COR-L47 (cell line): ENCODE data around the gene ATP2A2.
"Not testable (repeated sequence)": the region's sequence is repeated elsewhere in the genome, so short reads cannot be mapped to it uniquely, and the experiment has no call there.

Source experiments
- DNase-seq: peaks from one replicate; lab custom pipeline; 2025; lab: John Stamatoyannopoulos, UW

ATP2A2 gene

DNA sequence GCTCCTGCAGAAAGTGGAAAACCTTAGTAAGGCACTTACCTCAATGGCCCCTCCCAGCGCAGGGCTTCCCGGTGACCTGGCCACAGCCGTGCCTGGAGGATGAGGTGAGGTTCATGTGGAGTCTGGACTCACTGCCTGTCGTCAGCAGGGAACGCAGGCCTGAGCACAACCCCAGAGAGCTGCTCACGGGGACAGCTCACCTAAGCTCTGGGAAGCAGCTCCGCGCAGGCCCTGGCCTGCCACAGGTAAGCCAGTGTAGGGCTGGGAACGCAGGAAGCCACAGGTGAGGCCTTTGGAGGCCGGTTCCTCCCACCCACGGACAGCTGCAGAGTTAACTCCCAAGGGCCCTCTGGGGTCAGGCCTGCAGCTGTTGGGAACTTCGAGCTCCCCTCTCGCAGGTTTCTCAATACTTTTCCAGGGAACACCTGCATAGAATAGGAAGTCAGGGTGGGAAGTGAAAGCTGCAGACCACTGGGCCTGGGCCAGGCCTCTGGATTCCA lies 89.7 kb downstream of the ATP2A2 start:
- no peak for DNase-seq

GRCh38 chr12:110371408-110372055 lies 90.5 kb downstream of the ATP2A2 start:
- no peak for DNase-seq

- DNase-seq = no peak
Observed at GRCh38 chr12:110372056-110372425, 91.0 kb downstream of the ATP2A2 start.

DNA sequence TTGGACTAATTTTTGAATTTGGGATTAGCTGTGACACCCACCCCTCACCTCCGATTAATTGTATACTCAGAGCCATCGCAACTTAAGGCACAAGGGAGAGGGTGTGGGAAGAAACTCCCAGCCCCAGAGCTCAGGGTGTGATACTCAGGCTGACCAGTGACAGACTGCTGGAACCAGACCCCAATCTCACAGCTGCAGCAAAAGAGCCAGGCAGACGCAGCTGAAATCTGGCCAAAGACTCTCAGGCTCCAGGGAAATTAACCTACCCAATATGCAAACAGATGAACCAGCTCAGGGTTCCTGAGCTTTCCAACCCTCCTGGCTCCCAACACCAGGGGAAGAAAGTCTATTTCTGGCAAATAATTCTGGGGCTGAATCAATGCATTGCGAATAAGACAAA lies 92.0 kb downstream of the ATP2A2 start:
- DNase-seq = no peak

DNA sequence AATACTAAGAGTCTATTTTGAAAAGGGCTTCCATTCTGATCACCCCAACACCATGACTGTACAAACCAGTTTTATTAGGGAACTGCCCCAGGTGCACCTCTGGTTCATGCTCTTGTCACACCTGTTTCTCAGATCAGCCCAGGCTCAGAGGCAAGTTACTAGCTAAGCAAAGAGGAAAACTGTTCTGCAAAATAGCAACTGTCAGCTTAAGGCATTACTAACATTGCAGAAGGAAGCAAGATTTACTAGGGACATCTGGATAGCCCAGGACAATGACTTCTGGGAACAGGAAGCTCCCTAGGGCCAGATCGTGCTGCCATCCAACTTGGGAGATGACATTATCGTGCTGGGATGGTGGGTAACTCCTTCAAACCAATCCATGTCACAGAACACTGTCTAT lies 92.4 kb downstream of the ATP2A2 start:
- no peak for DNase-seq

GRCh38 chr12:110373962-110374611 lies 93.0 kb downstream of the ATP2A2 start:
- no peak for DNase-seq

GRCh38 chr12:110378131-110378790 lies 97.2 kb downstream of the ATP2A2 start:
- not testable (repeated sequence) for DNase-seq

- DNase-seq = no peak
Observed at GRCh38 chr12:110379197-110379596, 98.2 kb downstream of the ATP2A2 start.

DNA sequence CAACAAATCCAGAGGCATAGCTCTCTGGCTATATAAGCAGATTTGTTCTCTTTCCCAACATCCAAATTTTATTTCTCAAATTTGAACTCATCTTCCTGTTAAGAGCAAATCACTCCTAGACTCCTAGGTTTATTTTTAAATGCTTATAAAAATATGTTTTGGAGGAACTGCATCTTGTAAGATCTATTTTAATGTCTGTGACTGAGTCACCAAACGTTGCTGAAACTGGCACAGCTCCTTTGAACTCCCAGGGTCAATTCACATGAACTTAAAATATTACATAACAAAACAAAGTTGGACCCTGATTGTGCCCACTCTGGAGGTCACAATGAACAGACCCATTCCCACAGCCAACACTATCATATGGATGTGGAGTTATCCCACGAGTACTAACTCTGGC lies 98.6 kb downstream of the ATP2A2 start:
- no peak for DNase-seq

DNA sequence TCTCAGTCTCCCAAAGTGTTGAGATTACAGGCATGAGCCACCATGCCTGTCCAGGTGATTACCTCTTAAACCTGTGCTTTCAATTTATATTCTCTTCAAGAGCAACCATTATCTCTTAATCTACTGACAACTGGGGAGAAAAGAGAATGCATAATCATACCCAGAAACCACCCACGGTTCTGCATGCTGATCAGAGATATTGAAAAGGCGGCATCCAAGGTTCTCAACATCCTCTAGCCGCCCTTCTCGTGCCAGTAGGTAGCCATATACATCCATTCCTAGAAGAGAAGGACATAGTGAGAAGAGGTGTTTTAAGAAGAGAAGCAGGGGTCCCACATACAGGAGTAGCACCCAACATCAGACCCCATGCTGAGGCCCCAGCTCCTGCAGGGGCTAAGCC lies 101.6 kb downstream of the ATP2A2 start:
- no peak for DNase-seq
